GM12872 (cell line): ENCODE results near the gene ENAH.

Experiments used
- TF ChIP-seq, protein P1 (sequence below): IDR thresholded peaks from 3 replicates; pipeline ENCODE4 v1.5.1; 2011; ENCODE audit warnings: low read depth, mild to moderate bottlenecking, low read length, moderate library complexity; ENCODE audit not compliant: insufficient read depth

ENAH gene

DNA sequence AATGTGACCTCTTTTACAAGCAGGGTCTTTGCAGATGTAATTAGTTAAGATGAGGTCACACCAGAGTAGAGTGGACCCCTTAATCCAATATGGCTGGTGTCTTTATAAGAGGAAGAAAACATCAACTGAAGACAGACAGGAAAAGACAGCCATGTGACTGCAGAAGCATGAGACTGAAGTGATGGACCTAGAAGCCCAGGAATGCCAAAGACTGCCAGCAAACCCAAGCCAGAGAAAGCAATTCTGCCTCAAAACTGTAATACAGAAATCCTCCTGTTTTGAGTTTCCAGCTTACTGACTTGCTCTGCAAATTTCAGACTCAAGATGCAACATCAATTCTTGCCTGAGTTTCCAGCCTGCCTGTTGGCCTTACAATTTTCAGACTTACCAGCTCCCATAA is 17.3 kb downstream of the ENAH start:
- TF ChIP-seq, protein P1, sequence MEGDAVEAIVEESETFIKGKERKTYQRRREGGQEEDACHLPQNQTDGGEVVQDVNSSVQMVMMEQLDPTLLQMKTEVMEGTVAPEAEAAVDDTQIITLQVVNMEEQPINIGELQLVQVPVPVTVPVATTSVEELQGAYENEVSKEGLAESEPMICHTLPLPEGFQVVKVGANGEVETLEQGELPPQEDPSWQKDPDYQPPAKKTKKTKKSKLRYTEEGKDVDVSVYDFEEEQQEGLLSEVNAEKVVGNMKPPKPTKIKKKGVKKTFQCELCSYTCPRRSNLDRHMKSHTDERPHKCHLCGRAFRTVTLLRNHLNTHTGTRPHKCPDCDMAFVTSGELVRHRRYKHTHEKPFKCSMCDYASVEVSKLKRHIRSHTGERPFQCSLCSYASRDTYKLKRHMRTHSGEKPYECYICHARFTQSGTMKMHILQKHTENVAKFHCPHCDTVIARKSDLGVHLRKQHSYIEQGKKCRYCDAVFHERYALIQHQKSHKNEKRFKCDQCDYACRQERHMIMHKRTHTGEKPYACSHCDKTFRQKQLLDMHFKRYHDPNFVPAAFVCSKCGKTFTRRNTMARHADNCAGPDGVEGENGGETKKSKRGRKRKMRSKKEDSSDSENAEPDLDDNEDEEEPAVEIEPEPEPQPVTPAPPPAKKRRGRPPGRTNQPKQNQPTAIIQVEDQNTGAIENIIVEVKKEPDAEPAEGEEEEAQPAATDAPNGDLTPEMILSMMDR: no peak

DNA sequence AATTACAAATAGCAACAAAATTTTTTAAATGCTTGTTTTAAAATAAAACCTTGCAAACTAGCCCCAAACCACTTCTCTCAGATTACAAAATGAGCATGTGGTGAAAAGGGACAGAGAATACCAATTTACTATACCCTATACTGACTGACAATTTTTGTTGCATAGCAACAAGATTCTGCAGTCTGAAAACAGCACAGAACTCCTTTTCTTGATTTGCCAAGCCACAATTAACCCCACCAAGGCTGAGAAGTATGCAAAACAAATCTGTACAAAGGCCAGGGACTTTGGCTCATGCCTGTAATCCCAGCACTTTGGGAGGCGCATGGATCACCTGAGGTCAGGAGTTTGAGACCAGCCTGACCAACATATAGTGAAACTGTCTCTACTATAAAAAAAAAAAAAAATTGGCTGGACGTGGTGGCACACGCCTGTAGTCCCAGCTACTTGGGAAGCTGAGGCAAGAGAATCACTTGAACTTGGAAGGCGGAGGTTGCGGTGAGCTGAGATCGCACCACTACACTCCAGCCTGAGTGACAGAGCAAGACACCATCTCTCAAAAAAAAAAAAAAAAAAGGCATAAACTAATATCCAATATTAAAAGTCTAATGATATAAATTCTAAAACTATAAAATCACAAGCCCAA is 21.8 kb downstream of the ENAH start:
- TF ChIP-seq, protein P1: no peak

DNA sequence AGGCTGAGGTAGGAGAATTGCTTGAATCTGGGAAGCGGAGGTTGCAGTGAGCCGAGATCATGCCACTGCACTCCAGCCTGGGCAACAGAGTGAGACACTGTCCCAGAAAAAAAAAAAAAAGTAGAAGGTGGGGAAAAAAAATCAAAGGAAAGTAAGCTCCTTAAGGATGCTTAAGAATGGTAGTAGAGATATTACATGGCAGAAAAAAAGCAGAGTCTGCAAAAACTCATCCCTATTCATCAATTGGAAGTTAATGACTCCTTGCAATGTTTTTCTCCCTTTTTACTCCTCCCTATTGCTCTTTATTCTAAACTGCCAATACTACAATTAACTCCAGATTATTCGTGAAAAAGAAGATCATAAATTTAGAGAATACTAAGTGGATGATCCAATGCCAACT is 23.4 kb downstream of the ENAH start:
- TF ChIP-seq, protein P1: no peak

DNA sequence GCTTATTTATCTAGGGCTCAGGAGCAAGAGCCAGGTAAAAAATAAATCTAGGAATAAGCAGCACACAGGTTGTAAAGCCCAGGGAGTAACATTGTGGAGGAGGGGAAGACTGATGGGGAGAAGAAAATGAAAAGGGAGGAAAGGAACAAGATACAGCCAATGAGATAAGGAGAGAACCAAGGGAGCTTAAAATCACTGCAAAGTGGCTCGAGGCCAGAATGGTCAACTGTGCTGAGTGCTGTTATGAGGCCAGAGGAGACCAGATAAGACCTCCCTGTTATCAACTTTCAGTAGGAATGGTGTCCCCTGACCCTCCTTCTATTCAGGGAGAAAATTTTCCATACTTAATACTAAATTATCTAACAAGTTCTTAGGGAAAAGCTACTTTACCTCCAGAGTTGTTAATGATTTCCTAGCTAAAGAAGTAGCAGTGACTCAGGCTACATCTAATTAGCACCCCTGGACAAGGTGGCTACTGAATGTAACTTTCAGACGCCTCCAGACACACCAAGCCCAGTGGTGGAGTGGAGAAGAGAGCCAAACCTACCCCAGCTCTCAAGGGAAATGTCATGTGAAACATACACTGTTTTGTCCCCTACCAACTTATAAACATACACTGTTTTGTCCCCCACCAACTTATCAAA is 25.5 kb downstream of the ENAH start:
- TF ChIP-seq, protein P1: no peak

DNA sequence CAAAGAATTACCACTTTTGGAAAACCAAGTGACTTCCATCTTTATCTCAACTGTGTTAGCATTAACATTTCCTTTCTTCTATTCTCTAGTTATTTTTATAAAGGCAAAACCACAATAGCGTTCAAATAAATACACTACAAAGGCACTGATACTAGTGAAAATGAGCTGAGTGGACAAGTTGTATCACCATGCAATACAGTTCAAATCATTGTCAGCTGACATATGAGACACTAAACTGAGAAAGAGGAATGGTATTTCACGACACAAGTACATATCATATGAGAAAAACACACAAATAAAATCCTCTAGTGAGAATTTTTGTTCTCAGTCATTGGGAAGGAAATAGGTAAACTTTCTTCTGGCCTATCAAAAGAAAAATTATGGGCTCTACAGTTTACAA is 26.2 kb downstream of the ENAH start:
- TF ChIP-seq, protein P1: no peak

DNA sequence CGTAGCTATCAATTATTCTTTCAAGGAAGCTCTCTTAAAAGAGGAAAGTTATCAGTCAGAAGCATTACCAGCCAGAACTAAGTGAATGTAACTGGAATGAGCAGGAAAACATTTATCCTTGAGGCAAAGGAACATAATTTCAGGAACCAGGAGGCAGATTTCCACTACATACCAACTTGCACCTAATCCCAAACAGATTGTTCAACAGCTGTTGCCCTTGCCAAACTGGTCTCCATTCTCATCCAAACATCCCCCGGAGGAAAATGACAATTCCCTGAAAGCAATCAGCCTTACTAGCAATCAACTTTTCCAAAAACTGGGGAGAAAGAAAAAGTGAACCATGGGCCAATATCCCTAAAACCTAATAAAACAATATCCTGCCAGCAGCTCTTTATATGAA is 35.0 kb downstream of the ENAH start:
- TF ChIP-seq, protein P1: no peak

DNA sequence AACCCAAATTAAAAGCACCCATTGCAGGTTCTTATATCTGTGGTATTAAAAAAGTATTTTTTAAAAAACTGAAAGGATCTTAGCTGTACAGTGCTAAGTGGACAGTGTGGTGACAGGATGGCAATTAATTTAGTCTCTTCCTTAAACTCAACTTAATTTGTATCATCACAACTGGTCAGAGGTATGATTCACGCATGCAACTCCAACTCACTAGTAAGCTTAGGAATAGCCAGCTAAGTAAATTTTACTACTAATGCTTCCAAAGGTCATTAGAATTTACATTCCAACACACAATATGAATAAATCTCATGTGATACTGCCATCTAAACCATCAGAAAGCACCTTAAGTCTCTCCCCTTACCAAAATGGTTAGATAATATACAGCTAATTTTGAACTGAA is 35.4 kb downstream of the ENAH start:
- TF ChIP-seq, protein P1: no peak
